K562 (cell line): ENCODE results near the gene MIR17HG. TPM values are rescaled to one million over a fixed set of nuclear protein-coding genes. Genes with fewer than 3 reads are reported as not detected.

ENCODE experiments used
- ATAC-seq: fragments of 200-7000 bp; cut with Tn5 transposase; 3 replicates; pipeline ENCODE4 v1.9.1; 2020; ENCODE audit warnings: moderate library complexity
- BruUV-seq: library from RNA; stranded (reverse); fragments of 400-500 nt; replicated peaks from 2 replicates; lab custom pipeline; 2021; lab: Mats Ljungman, UMichigan
- CTCF ChIA-PET: fragments of 300-600 bp; formaldehyde crosslinking; extraction: SDS; loops from one replicate; lab custom pipeline; 2021; ENCODE audit warnings: low intra/inter-chr PET ratio; lab: Yijun Ruan, JAX
- POLR2A ChIA-PET: fragments of 300-600, 350-650 bp; sonication (Branson Sonifier 250); formaldehyde crosslinking; extraction: SDS; loops from one replicate; lab custom pipeline; 2021; ENCODE audit warnings: antibody characterized with exemption, inconsistent platforms; lab: Yijun Ruan, JAX
- DNase-seq, 4 experiments: peaks; one replicate each; pipeline versions ENCODE4 v3.0.0 to v3.0.0-alpha.2; 2011 to 2018; ENCODE audit warnings: low spot score in 3 of 4, mixed read lengths in 3 of 4; ENCODE audit errors: extremely low read depth in 1 of 4
- FAIRE-seq: peaks from 2 replicates; lab custom pipeline; 2011; peaks lifted over from hg19 to GRCh38; lab: Jason Lieb, UNC
- H2AFZ ChIP-seq: 2 replicates; pipeline ENCODE4 v1.6.0; 2011; ENCODE audit warnings: low read depth, low read length, control low read depth, inconsistent platforms
- H3K27ac ChIP-seq: fragments of 200-600 bp; 3 replicates; pipeline ENCODE4 v1.8.0; 2011; ENCODE audit warnings: low read depth, mild to moderate bottlenecking, control low read depth, inconsistent platforms, low read length, moderate library complexity, mixed read lengths; ENCODE audit errors: extremely low read depth
- H3K27me3 ChIP-seq, 2 experiments: fragments of 300-600 bp in 1 of 2; 2 replicates in 1 of 2; 3 replicates in 1 of 2; pipeline versions ENCODE4 v1.6.0 to v1.8.0; 2011; ENCODE audit warnings: inconsistent platforms in 2 of 2, low read length in 2 of 2, mild to moderate bottlenecking in 1 of 2, mixed read lengths in 1 of 2, moderate library complexity in 1 of 2; ENCODE audit not compliant: control insufficient read depth in 2 of 2, insufficient read depth in 2 of 2
- H3K36me3 ChIP-seq: fragments of 300-600 bp; 3 replicates; pipeline ENCODE4 v1.8.0; 2011; ENCODE audit warnings: mild to moderate bottlenecking, low read length, inconsistent platforms; ENCODE audit not compliant: control insufficient read depth, insufficient read depth
- H3K4me1 ChIP-seq, 2 experiments: fragments of 200-600 bp in 1 of 2; replicated peaks in 1 of 2; 2 replicates in 1 of 2; 3 replicates in 1 of 2; pipeline versions ENCODE4 v1.5.1 to v1.8.0; 2011; ENCODE audit warnings: inconsistent platforms in 2 of 2, low read length in 2 of 2, mild to moderate bottlenecking in 1 of 2, mixed read lengths in 1 of 2, moderate library complexity in 1 of 2; ENCODE audit not compliant: control insufficient read depth in 2 of 2, insufficient read depth in 2 of 2
- H3K4me2 ChIP-seq: 2 replicates; pipeline ENCODE4 v1.6.1; 2011; ENCODE audit warnings: low read length, control low read depth, inconsistent platforms, mixed read lengths; ENCODE audit not compliant: insufficient read depth
- H3K4me3 ChIP-seq: fragments of 200-600 bp; sonication (generic), shearing (Covaris generic); 2 replicates; pipeline ENCODE4 v1.5.1; 2016; ENCODE audit warnings: control low read depth, inconsistent platforms
- H3K79me2 ChIP-seq: fragments of 200-600 bp; 3 replicates; pipeline ENCODE4 v1.8.0; 2011; ENCODE audit warnings: low read length, inconsistent platforms; ENCODE audit not compliant: control insufficient read depth, insufficient read depth
- H3K9ac ChIP-seq, 2 experiments: 2 replicates each; pipeline versions ENCODE4 v1.6.0 to v1.6.1; 2011; ENCODE audit warnings: low read depth in 2 of 2, low read length in 2 of 2, control low read depth in 1 of 2, inconsistent platforms in 1 of 2, mild to moderate bottlenecking in 1 of 2, mixed read lengths in 1 of 2; ENCODE audit not compliant: insufficient read depth in 1 of 2
- H3K9me1 ChIP-seq: one replicate; pipeline ENCODE4 v1.6.0; 2011; ENCODE audit warnings: inconsistent platforms, mild to moderate bottlenecking, low read length, moderate library complexity; ENCODE audit not compliant: control insufficient read depth, insufficient read depth
- H3K9me3 ChIP-seq: replicated peaks from 2 replicates; pipeline ENCODE4 v1.5.1; 2011; ENCODE audit warnings: low read depth, low read length, inconsistent platforms; ENCODE audit not compliant: control insufficient read depth, insufficient read depth
- H4K20me1 ChIP-seq: replicated peaks from 2 replicates; pipeline ENCODE4 v1.6.1; 2011; ENCODE audit warnings: low read length, inconsistent platforms, mixed read lengths; ENCODE audit not compliant: control insufficient read depth, insufficient read depth
- E2F1 ChIP-seq: sonication (generic); formaldehyde crosslinking; IDR thresholded peaks from 2 replicates; pipeline ENCODE4 v1.8.1; 2023; ENCODE audit warnings: mild to moderate bottlenecking, missing genetic modification reagents, moderate library complexity
- FOXJ3 ChIP-seq: sonication (generic); formaldehyde crosslinking; IDR thresholded peaks from 2 replicates; pipeline ENCODE4 v1.4.0; 2020; ENCODE audit warnings: mild to moderate bottlenecking, missing genetic modification reagents
- HNRNPLL ChIP-seq: fragments of 200-400 bp; formaldehyde crosslinking; IDR thresholded peaks from 2 replicates; pipeline ENCODE4 v1.6.1; 2017; ENCODE audit warnings: low read length, low read depth, mild to moderate bottlenecking; ENCODE audit not compliant: poor library complexity, severe bottlenecking
- HNRNPUL1 ChIP-seq: fragments of 200-400 bp; formaldehyde crosslinking; IDR thresholded peaks from 2 replicates; pipeline ENCODE4 v1.6.1; 2017; ENCODE audit warnings: low read length
- PHB2 ChIP-seq: fragments of 450-650 bp; IDR thresholded peaks from 2 replicates; pipeline ENCODE4 v1.6.1; 2017; ENCODE audit warnings: low read depth
- whole genome bisulfite sequencing: fragments of 100-300 bp; shearing (Covaris generic); methylation state at CpG from one replicate; pipeline ENCODE4 v1.1.6; 2016; ENCODE audit warnings: low coverage, mixed read lengths; ENCODE audit not compliant: insufficient coverage; ENCODE audit errors: missing lambda C conversion rate; 5-methylcytosine and 5-hydroxymethylcytosine counted together
- in situ Hi-C: fragments of 300-500 bp; cut with MboI; formaldehyde crosslinking; loops from 4 replicates; pipeline ENCODE4 v1.15.0; 2018; ENCODE audit warnings: inconsistent platforms, mixed read lengths
- intact Hi-C: fragments of 100-400 bp; cut with micrococcal nuclease; formaldehyde crosslinking; loops from 2 replicates; pipeline ENCODE4 v1.14.2; 2022
- polyA plus RNA-seq, 8 experiments: library from polyadenylated mRNA; depleted of rRNA in 4 of 8; stranded (reverse) in 5 of 8; unstranded in 3 of 8; fragments of >200 nt; fragmentation: Nextera tagmentation in 2 of 8; fragmentation: Illumina TruSeq in 1 of 8; extraction: Ambion mirVana in 2 of 8; extraction: Trizol in 1 of 8; gene quantifications; 2 replicates each; pipeline versions ENCODE4 v1.2.1 to v1.2.3, GENCODE V29; 2011 to 2014; ENCODE audit warnings: inconsistent platforms in 1 of 8, missing spikeins in 1 of 8
- total RNA-seq, 7 experiments: library from RNA; depleted of rRNA in 6 of 7; stranded (reverse); fragments of >200 nt in 6 of 7; fragmentation: Illumina TruSeq in 2 of 7; extraction: Trizol in 2 of 7; gene quantifications; 2 replicates each; pipeline versions ENCODE4 v1.2.1 to v1.2.3, GENCODE V29; 2011 to 2021; ENCODE audit warnings: low replicate concordance in 1 of 7
- TF ChIP-seq, protein P1 (sequence below), 2 experiments: fragments of 450-650 bp in 1 of 2; sonication (generic) in 1 of 2; formaldehyde crosslinking in 1 of 2; IDR thresholded peaks in 1 of 2; conservative IDR thresholded peaks in 1 of 2; 2 replicates each; pipeline versions ENCODE4 v1.6.1 to v1.8.1; 2016 to 2023; ENCODE audit warnings: mild to moderate bottlenecking in 2 of 2, moderate library complexity in 2 of 2, inconsistent platforms in 1 of 2, missing genetic modification reagents in 1 of 2
- TF ChIP-seq, protein P2 (sequence below): sonication (generic); formaldehyde crosslinking; IDR thresholded peaks from 2 replicates; pipeline ENCODE4 v1.8.1; 2023; ENCODE audit warnings: mild to moderate bottlenecking, missing genetic modification reagents

Gene MIR17HG
- total and polyA plus RNA-seq, 9 of the 15 experiments (the other 6 are each of a cell fraction or from before 2014, with no cell fraction given), result 44.2 to 218 (median 77.8) TPM

DNA sequence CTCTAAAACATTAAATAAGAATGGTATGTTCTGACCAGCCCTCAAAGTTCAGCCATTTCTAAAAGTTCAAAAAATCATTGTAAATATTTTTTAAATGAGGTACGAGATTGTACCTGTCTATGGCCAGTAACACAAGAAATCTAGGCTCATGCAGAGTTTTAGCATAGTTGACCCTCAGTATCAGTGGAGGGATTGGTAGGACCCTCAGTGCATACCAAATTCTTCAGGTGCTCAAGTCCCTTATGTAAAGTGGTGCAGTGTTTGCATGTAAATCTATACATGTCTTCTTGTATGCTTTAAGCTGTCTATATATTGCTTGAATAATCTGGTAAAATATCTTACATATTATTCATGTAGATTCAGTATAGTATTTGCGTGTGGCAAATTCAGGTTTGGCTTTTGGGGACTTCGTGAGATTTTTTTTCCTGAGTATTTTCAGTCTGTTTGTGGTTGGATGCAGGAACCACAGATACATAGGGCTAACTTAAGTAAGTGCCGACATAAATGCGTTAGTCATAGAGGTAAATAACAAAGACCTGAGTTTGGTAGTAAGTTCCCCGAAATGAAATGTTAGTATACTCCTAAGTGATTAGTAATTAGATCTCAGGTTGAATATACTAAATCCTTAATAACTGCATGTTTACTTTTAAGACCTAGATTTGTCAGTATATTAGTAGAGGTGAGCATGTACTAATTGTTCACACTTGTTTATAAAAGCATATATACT, 7.8 kb downstream of the MIR17HG start:
- intact Hi-C loops, result loop anchor here (2.0 kb wide), 1 partner anchor 20 kb away; no protein-coding TSS in a partner anchor
- POLR2A ChIA-PET, result interaction anchor here (1.1 to 6.5 kb wide), 7 partner anchors 9 to 43 kb away, joined by 3 to 99 read pairs (median 14); partner anchors contain the start of genes GPC5 and MIR17HG

More for the DNA sequence above, 7.8 kb downstream of the MIR17HG start:
- BruUV-seq, result no TSS peak
- peaks cover 82% of the 10 kb centered on the region for H3K36me3 ChIP-seq
- H3K79me2 ChIP-seq, result peaks cover 50% of the 10 kb centered on the region
- in situ Hi-C loops, result no loop called here
- H3K27me3 ChIP-seq, result no peaks in the 10 kb centered on the region
- no peak overlapping the region for H2AFZ ChIP-seq
- H3K4me2 ChIP-seq, result no peak overlapping the region
- WGBS, result 88% methylated on average over 6 of the region's 6 CpGs
- no peaks in the 10 kb centered on the region for H3K9me3 ChIP-seq
- ATAC-seq, result peak; percentile 0; the same call in 1 of the 3 replicates
- CTCF ChIA-PET, result no interaction called here
- peaks cover 79% of the 10 kb centered on the region for H4K20me1 ChIP-seq
- no peak overlapping the region for H3K9ac ChIP-seq
- H3K27ac ChIP-seq, result peak overlapping the region; percentile 1; the same call in 1 of the 3 replicates
- H3K4me1 ChIP-seq, result peaks cover 8 to 25% of the 10 kb centered on the region in 2 experiments; a peak in 4 of 5 replicates
- no peak for FAIRE-seq
- no peak for TF ChIP-seq FOXJ3 (CRISPR knock-in tag)
- TF ChIP-seq, protein P1, sequence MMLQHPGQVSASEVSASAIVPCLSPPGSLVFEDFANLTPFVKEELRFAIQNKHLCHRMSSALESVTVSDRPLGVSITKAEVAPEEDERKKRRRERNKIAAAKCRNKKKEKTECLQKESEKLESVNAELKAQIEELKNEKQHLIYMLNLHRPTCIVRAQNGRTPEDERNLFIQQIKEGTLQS (IDR thresholded peaks at IDR 0.05), result no peak
- TF ChIP-seq, protein P1 (CRISPR knock-in tag; conservative IDR thresholded peaks at IDR 0.05), result peak; percentile 66; the same call in 1 of the 2 replicates
- no peak for TF ChIP-seq PHB2
- peak; percentile 62; the same call in 1 of the 2 replicates for TF ChIP-seq E2F1 (CRISPR knock-in tag)
- TF ChIP-seq, protein P2, sequence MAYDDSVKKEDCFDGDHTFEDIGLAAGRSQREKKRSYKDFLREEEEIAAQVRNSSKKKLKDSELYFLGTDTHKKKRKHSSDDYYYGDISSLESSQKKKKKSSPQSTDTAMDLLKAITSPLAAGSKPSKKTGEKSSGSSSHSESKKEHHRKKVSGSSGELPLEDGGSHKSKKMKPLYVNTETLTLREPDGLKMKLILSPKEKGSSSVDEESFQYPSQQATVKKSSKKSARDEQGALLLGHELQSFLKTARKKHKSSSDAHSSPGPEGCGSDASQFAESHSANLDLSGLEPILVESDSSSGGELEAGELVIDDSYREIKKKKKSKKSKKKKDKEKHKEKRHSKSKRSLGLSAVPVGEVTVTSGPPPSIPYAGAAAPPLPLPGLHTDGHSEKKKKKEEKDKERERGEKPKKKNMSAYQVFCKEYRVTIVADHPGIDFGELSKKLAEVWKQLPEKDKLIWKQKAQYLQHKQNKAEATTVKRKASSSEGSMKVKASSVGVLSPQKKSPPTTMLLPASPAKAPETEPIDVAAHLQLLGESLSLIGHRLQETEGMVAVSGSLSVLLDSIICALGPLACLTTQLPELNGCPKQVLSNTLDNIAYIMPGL (CRISPR knock-in tag), result peak; percentile 51; the same call in 1 of the 2 replicates
- no peak for TF ChIP-seq HNRNPUL1
- no peak for TF ChIP-seq HNRNPLL
- TF ChIP-seq, all 486 proteins: peak for 3
- Histone ChIP-seq H3K9me1 (peaks cover 18% of the 10 kb centered on the region), H3K4me3 (no peak overlapping the region)
- no peak for DNase-seq
